ENCODE measurements around the gene CTBP2. TPM values are rescaled to one million over a fixed set of nuclear protein-coding genes. Genes with fewer than 3 reads are reported as not detected.

CTBP2 gene
- total and polyA plus RNA-seq, 2 of the 13 experiments (the other 11 are each of a cell fraction or from before 2014, with no cell fraction given), result 0.08 TPM; not detected in 1

DNA sequence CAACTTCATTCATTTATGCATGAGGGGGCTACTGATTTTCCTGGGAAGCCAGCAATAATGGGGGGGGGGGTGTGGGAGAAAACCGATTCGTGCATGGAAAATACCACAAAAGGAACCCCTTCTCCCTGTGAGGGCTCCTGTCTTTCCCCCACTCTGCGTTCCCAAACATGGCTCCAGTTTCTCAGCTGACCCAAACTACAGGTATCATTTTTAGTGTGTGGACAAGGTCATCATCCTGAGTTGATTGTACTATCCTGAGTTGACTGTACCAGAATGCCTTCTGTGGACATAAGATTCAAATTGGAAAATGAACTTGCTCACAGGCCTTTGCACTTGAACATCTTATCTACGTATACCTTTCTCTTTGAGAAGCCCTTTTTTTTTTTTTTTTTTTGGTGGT is 168.5 kb downstream of the CTBP2 start:
- Histone ChIP-seq H3K9me3 (ENCODE audit: low read length) (no peaks in the 10 kb centered on the region), H3K4me1 (ENCODE audit: insufficient read depth, low read length) (peaks cover 7% of the 10 kb centered on the region; the same call in 1 of the 2 replicates), H3K4me2 (ENCODE audit: low read depth, low read length) (no peak overlapping the region), H2AFZ (ENCODE audit: low read length) (no peak overlapping the region), H3K27ac (ENCODE audit: extremely low read length, insufficient read depth, low read length) (no peak overlapping the region), H4K20me1 (ENCODE audit: insufficient read depth, low read length) (no peaks in the 10 kb centered on the region; the same call in 1 of the 2 replicates), H3K36me3 (replicated peaks in 1 of 2; ENCODE audit: control insufficient read depth in 1 of 2, insufficient read depth in 2 of 2, low read length in 2 of 2) (peaks cover 2 to 3% of the 10 kb centered on the region in 2 experiments; a peak in 2 of 5 replicates), H3K79me2 (ENCODE audit: insufficient read depth, low read length) (no peaks in the 10 kb centered on the region), H3K9ac (ENCODE audit: insufficient read depth, low read depth, low read length) (no peak overlapping the region), H3K4me3 (replicated peaks in 1 of 3; ENCODE audit: insufficient read depth in 1 of 3, low read depth in 2 of 3, low read length in 3 of 3) (no peak overlapping the region), H3K27me3 (ENCODE audit: control insufficient read depth in 1 of 2, insufficient read depth in 2 of 2, low read length in 2 of 2) (peaks cover 0 to 3% of the 10 kb centered on the region in 2 experiments; a peak in 1 of 5 replicates)
- intact Hi-C loops (cut with micrococcal nuclease; ENCODE audit: unreplicated experiment) (no loop called here), in situ Hi-C loops (cut with HindIII; ENCODE audit: extremely low pct_ligation_motif_present, low pct_unique_long_range_greater_than_20kb) (no loop called here)
- no peak for DNase-seq (ENCODE audit: low spot score)
- no peak for FAIRE-seq
- POLR2A ChIA-PET, result no interaction called here
- TF ChIP-seq, protein P1, sequence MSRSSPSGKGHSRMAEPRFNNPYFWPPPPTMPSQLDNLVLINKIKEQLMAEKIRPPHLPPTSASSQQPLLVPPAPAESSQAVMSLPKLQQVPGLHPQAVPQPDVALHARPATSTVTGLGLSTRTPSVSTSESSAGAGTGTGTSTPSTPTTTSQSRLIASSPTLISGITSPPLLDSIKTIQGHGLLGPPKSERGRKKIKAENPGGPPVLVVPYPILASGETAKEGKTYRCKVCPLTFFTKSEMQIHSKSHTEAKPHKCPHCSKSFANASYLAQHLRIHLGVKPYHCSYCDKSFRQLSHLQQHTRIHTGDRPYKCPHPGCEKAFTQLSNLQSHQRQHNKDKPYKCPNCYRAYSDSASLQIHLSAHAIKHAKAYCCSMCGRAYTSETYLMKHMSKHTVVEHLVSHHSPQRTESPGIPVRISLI (CRISPR knock-in tag; IDR thresholded peaks at IDR 0.05; ENCODE audit: borderline replicate concordance), result no peak
- TF ChIP-seq ZNF207 (IDR thresholded peaks at IDR 0.05; ENCODE audit: borderline replicate concordance), result no peak
- no peak for TF ChIP-seq ZNF501 (CRISPR knock-in tag; IDR thresholded peaks at IDR 0.05)
- WGBS (ENCODE audit: low lambda C conversion rate), result 92% methylated on average over 4 of the region's 4 CpGs
- ATAC-seq, result no peak
- BruUV-seq (replicated peaks), result no TSS peak
- CTCF ChIA-PET (ENCODE audit: low intra/inter-chr PET ratio, low total read pairs), result no interaction called here

DNA sequence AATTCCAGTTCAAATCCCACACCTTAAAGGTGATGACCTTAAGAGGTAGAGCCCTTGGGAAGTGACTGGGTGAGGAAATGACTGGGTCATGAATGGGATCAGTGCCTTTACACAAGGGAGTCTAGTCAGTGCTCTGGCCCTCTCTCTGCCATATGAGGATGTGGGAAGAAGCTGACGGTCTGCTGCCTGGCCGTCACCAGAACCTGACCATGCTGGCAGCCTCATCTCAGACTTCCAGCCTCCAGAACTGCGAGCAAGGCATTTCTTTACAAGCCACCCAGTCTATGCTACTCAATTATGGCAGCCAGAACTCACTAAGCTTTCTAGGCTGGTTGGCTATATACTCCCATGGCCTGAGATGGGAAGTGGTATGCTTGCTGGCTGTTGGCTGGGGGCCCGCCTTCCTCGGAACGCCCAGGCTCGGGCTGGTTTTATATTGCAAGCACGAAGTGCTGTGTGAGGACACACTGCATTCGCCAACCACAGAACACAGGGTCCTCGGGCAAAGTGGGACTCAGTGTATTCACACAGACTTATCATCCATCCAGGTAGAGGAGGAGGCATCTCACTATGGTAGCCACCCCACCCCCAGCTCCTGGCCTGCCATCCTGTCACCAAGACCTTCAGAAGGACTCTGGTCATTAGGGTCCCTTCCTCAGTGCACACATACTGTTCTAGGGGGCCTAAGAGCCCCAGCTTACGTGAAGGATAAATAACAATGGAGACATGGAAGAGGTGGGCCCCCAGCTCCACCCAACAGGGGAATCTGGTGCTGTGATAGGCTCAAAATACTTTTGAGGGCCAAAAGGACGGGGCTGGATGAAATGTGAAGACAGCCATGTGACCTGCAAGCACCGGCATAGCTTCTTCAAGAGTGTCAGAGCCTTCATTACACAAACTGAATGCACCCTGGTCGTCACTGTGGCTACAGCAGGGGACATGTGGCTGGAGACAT is 169.4 kb downstream of the CTBP2 start:
- Histone ChIP-seq H3K4me2 (ENCODE audit: low read depth, low read length) (no peak overlapping the region), H3K9ac (ENCODE audit: insufficient read depth, low read depth, low read length) (no peak overlapping the region), H3K4me3 (replicated peaks in 1 of 3; ENCODE audit: insufficient read depth in 1 of 3, low read depth in 2 of 3, low read length in 3 of 3) (no peak overlapping the region), H3K9me3 (ENCODE audit: low read length) (no peaks in the 10 kb centered on the region), H3K4me1 (ENCODE audit: insufficient read depth, low read length) (peaks cover 7% of the 10 kb centered on the region; the same call in 1 of the 2 replicates), H3K79me2 (ENCODE audit: insufficient read depth, low read length) (no peaks in the 10 kb centered on the region), H4K20me1 (ENCODE audit: insufficient read depth, low read length) (no peaks in the 10 kb centered on the region; the same call in 1 of the 2 replicates), H3K36me3 (replicated peaks in 1 of 2; ENCODE audit: control insufficient read depth in 1 of 2, insufficient read depth in 2 of 2, low read length in 2 of 2) (peaks cover 2 to 11% of the 10 kb centered on the region in 2 experiments; a peak in 2 of 5 replicates), H2AFZ (ENCODE audit: low read length) (no peak overlapping the region), H3K27me3 (ENCODE audit: control insufficient read depth in 1 of 2, insufficient read depth in 2 of 2, low read length in 2 of 2) (no peaks in the 10 kb centered on the region), H3K27ac (ENCODE audit: extremely low read length, insufficient read depth, low read length) (no peak overlapping the region)
- CTCF ChIA-PET (ENCODE audit: low intra/inter-chr PET ratio, low total read pairs), result no interaction called here
- intact Hi-C loops (cut with micrococcal nuclease; ENCODE audit: unreplicated experiment), result no loop called here
- in situ Hi-C loops (cut with HindIII; ENCODE audit: extremely low pct_ligation_motif_present, low pct_unique_long_range_greater_than_20kb), result no loop called here
- ATAC-seq, result no peak
- no TSS peak for BruUV-seq (replicated peaks)
- POLR2A ChIA-PET, result no interaction called here
- 96% methylated on average over 12 of the region's 14 CpGs for WGBS (ENCODE audit: low lambda C conversion rate)
- 0 out of 2 replicates have a peak, but pooled peaks have one; percentile 30 for TF ChIP-seq POLR2G (IDR thresholded peaks at IDR 0.05; ENCODE audit: low read depth, low read length)
- TF ChIP-seq ZNF430 (CRISPR knock-in tag; IDR thresholded peaks at IDR 0.05), result no peak
- no peak for TF ChIP-seq SCMH1 (CRISPR knock-in tag; IDR thresholded peaks at IDR 0.05; ENCODE audit: borderline replicate concordance)
- no peak for TF ChIP-seq ATRX (CRISPR knock-in tag; IDR thresholded peaks at IDR 0.05; ENCODE audit: borderline replicate concordance)
- TF ChIP-seq, protein P2, sequence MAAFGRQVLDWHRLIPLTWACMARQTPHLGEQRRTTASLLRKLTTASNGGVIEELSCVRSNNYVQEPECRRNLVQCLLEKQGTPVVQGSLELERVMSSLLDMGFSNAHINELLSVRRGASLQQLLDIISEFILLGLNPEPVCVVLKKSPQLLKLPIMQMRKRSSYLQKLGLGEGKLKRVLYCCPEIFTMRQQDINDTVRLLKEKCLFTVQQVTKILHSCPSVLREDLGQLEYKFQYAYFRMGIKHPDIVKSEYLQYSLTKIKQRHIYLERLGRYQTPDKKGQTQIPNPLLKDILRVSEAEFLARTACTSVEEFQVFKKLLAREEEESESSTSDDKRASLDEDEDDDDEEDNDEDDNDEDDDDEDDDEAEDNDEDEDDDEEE (CRISPR knock-in tag; IDR thresholded peaks at IDR 0.05), result no peak
- TF ChIP-seq, protein P3, sequence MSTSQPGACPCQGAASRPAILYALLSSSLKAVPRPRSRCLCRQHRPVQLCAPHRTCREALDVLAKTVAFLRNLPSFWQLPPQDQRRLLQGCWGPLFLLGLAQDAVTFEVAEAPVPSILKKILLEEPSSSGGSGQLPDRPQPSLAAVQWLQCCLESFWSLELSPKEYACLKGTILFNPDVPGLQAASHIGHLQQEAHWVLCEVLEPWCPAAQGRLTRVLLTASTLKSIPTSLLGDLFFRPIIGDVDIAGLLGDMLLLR (CRISPR knock-in tag; IDR thresholded peaks at IDR 0.05), result no peak
- TF ChIP-seq KDM2A (CRISPR knock-in tag; IDR thresholded peaks at IDR 0.05; ENCODE audit: borderline replicate concordance, low read depth), result 0 out of 2 replicates have a peak, but pooled peaks have one; percentile 15
- no peak for TF ChIP-seq NR2F1 (CRISPR knock-in tag; IDR thresholded peaks at IDR 0.05)
- peak; percentile 79 for TF ChIP-seq RBM22 (optimal IDR thresholded peaks at IDR 0.05; ENCODE audit: low read length)
- TF ChIP-seq TMF1 (CRISPR knock-in tag; IDR thresholded peaks at IDR 0.05; ENCODE audit: low read depth), result no peak
- no peak for DNase-seq (ENCODE audit: low spot score)
- no peak for FAIRE-seq

Measured in HepG2 (cell line).